ENCODE results near the gene MTARC1.

- TF ChIP-seq, protein P1, sequence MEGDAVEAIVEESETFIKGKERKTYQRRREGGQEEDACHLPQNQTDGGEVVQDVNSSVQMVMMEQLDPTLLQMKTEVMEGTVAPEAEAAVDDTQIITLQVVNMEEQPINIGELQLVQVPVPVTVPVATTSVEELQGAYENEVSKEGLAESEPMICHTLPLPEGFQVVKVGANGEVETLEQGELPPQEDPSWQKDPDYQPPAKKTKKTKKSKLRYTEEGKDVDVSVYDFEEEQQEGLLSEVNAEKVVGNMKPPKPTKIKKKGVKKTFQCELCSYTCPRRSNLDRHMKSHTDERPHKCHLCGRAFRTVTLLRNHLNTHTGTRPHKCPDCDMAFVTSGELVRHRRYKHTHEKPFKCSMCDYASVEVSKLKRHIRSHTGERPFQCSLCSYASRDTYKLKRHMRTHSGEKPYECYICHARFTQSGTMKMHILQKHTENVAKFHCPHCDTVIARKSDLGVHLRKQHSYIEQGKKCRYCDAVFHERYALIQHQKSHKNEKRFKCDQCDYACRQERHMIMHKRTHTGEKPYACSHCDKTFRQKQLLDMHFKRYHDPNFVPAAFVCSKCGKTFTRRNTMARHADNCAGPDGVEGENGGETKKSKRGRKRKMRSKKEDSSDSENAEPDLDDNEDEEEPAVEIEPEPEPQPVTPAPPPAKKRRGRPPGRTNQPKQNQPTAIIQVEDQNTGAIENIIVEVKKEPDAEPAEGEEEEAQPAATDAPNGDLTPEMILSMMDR (conservative IDR thresholded peaks at IDR 0.05) = no peak
- no peak for TF ChIP-seq EZH2 (IDR thresholded peaks at IDR 0.05; ENCODE audit: low read depth)
Observed at GRCh38 chr1:220742520-220742919, 44.2 kb upstream of the MTARC1 start.
